HepG2 (cell line): ENCODE measurements around the gene PIEZO1. TPM values are rescaled to one million over a fixed set of nuclear protein-coding genes. Genes with fewer than 3 reads are reported as not detected.

Experiments
- ATAC-seq: fragments of 200-7000 bp; cut with Tn5 transposase; 3 replicates; pipeline ENCODE4 v1.9.1; 2020; ENCODE audit warnings: mild to moderate bottlenecking, moderate library complexity
- BruUV-seq: library from RNA; stranded (reverse); fragments of 400-500 nt; replicated peaks from 2 replicates; lab custom pipeline; 2021; lab: Mats Ljungman, UMichigan
- CTCF ChIA-PET: fragments of 300-600 bp; formaldehyde crosslinking; extraction: SDS; loops from one replicate; lab custom pipeline; 2021; ENCODE audit warnings: low total read pairs, inconsistent platforms, low intra/inter-chr PET ratio; lab: Yijun Ruan, JAX
- POLR2A ChIA-PET: fragments of 350-600 bp; sonication (Branson Sonifier 250); formaldehyde crosslinking; loops from one replicate; lab custom pipeline; 2020; ENCODE audit warnings: antibody characterized with exemption, inconsistent platforms; lab: Yijun Ruan, JAX
- DNase-seq: peaks from one replicate; pipeline ENCODE4 v3.0.0-alpha.2; 2015; ENCODE audit warnings: low spot score
- FAIRE-seq: peaks from 3 replicates; lab custom pipeline; 2011; peaks lifted over from hg19 to GRCh38; lab: Jason Lieb, UNC
- H2AFZ ChIP-seq: one replicate; pipeline ENCODE4 v1.6.1; 2011; ENCODE audit warnings: low read length, inconsistent platforms
- H3K27ac ChIP-seq: fragments of 300-600 bp; 3 replicates; pipeline ENCODE4 v1.8.0; 2011; ENCODE audit warnings: mixed run types, mild to moderate bottlenecking, mixed read lengths, low read length, inconsistent platforms; ENCODE audit not compliant: insufficient read depth; ENCODE audit errors: extremely low read length
- H3K27me3 ChIP-seq, 2 experiments: fragments of 200-600 bp in 1 of 2; 2 replicates in 1 of 2; 3 replicates in 1 of 2; pipeline versions ENCODE4 v1.6.0 to v1.8.0; 2011; ENCODE audit warnings: low read length in 2 of 2, mild to moderate bottlenecking in 2 of 2, moderate library complexity in 2 of 2, inconsistent platforms in 1 of 2; ENCODE audit not compliant: insufficient read depth in 2 of 2, control insufficient read depth in 1 of 2
- H3K36me3 ChIP-seq, 2 experiments: fragments of 200-600 bp in 1 of 2; replicated peaks in 1 of 2; 2 replicates in 1 of 2; 3 replicates in 1 of 2; pipeline versions ENCODE4 v1.5.1 to v1.8.0; 2011; ENCODE audit warnings: low read length in 2 of 2, inconsistent platforms in 1 of 2; ENCODE audit not compliant: insufficient read depth in 2 of 2, control insufficient read depth in 1 of 2
- H3K4me1 ChIP-seq: 2 replicates; pipeline ENCODE4 v1.5.1; 2012; ENCODE audit warnings: low read length, inconsistent platforms; ENCODE audit not compliant: insufficient read depth
- H3K4me2 ChIP-seq: 2 replicates; pipeline ENCODE4 v1.6.0; 2011; ENCODE audit warnings: low read depth, low read length, inconsistent platforms
- H3K4me3 ChIP-seq, 3 experiments: fragments of 200-600 bp in 1 of 3; sonication (generic), shearing (Covaris generic) in 1 of 3; replicated peaks in 1 of 3; 2 replicates each; pipeline ENCODE4 v1.5.1; 2011 to 2016; ENCODE audit warnings: low read length in 3 of 3, inconsistent platforms in 2 of 3, low read depth in 2 of 3, mild to moderate bottlenecking in 2 of 3, control low read depth in 1 of 3, mixed read lengths in 1 of 3; ENCODE audit not compliant: insufficient read depth in 1 of 3
- H3K79me2 ChIP-seq: one replicate; pipeline ENCODE4 v1.6.1; 2011; ENCODE audit warnings: low read length, inconsistent platforms; ENCODE audit not compliant: insufficient read depth
- H3K9ac ChIP-seq: 2 replicates; pipeline ENCODE4 v1.6.0; 2011; ENCODE audit warnings: mild to moderate bottlenecking, low read depth, low read length, inconsistent platforms; ENCODE audit not compliant: insufficient read depth
- H3K9me3 ChIP-seq: 2 replicates; pipeline ENCODE4 v1.5.1; 2012; ENCODE audit warnings: mild to moderate bottlenecking, low read length
- H4K20me1 ChIP-seq: 2 replicates; pipeline ENCODE4 v1.6.0; 2011; ENCODE audit warnings: inconsistent platforms, mild to moderate bottlenecking, low read length, moderate library complexity; ENCODE audit not compliant: insufficient read depth
- DRAP1 ChIP-seq: IDR thresholded peaks from 2 replicates; pipeline ENCODE4 v1.6.1; 2016; ENCODE audit warnings: missing genetic modification reagents, missing compliant biosample characterization
- FLYWCH1 ChIP-seq: sonication (generic); formaldehyde crosslinking; IDR thresholded peaks from 2 replicates; pipeline ENCODE4 v1.8.1; 2023; ENCODE audit warnings: mild to moderate bottlenecking, missing genetic modification reagents
- GLI4 ChIP-seq: sonication (generic); formaldehyde crosslinking; IDR thresholded peaks from 2 replicates; pipeline ENCODE4 v1.5.1; 2020; ENCODE audit warnings: missing genetic modification reagents, mild to moderate bottlenecking, moderate library complexity, borderline replicate concordance
- HOXA7 ChIP-seq: sonication (generic); formaldehyde crosslinking; IDR thresholded peaks from 2 replicates; pipeline ENCODE4 v1.8.1; 2022; ENCODE audit warnings: mild to moderate bottlenecking, missing genetic modification reagents, moderate library complexity
- HOXA9 ChIP-seq: sonication (generic); formaldehyde crosslinking; IDR thresholded peaks from 2 replicates; pipeline ENCODE4 v1.8.1; 2022; ENCODE audit warnings: missing genetic modification reagents, mild to moderate bottlenecking, moderate library complexity, borderline replicate concordance
- KLF13 ChIP-seq: sonication (generic); formaldehyde crosslinking; IDR thresholded peaks from 2 replicates; pipeline ENCODE4 v1.4.0; 2020; ENCODE audit warnings: mild to moderate bottlenecking, missing genetic modification reagents
- MYNN ChIP-seq: sonication (generic); formaldehyde crosslinking; IDR thresholded peaks from 2 replicates; pipeline ENCODE4 v1.4.0; 2020; ENCODE audit warnings: mild to moderate bottlenecking, low read depth, missing genetic modification reagents
- SNAPC4 ChIP-seq: sonication (generic); formaldehyde crosslinking; IDR thresholded peaks from 2 replicates; pipeline ENCODE4 v1.4.0; 2020; ENCODE audit warnings: mild to moderate bottlenecking, missing genetic modification reagents
- SRSF1 ChIP-seq: fragments of 200-400 bp; formaldehyde crosslinking; optimal IDR thresholded peaks from 2 replicates; pipeline ENCODE3; 2017; ENCODE audit warnings: mild to moderate bottlenecking, low read depth, low read length, moderate library complexity
- TCF12 ChIP-seq, 2 experiments: fragments of 450-650 bp in 1 of 2; sonication (generic) in 1 of 2; formaldehyde crosslinking in 1 of 2; IDR thresholded peaks; 2 replicates each; pipeline versions ENCODE4 v1.6.1 to v1.8.0; 2017 to 2022; ENCODE audit warnings: antibody characterized with exemption in 1 of 2, mild to moderate bottlenecking in 1 of 2, missing genetic modification reagents in 1 of 2, moderate library complexity in 1 of 2
- ZNF205 ChIP-seq: IDR thresholded peaks from 2 replicates; pipeline ENCODE4 v1.6.1; 2018; ENCODE audit warnings: missing biosample characterization, missing genetic modification reagents
- ZNF639 ChIP-seq: conservative IDR thresholded peaks from 2 replicates; pipeline ENCODE4 v1.6.1; 2018; ENCODE audit warnings: missing genetic modification reagents
- WGBS: methylation state at CpG from one replicate; pipeline ENCODE4 v1.1.6; 2017; ENCODE audit warnings: low lambda C conversion rate; 5-methylcytosine and 5-hydroxymethylcytosine counted together
- in situ Hi-C: cut with HindIII; loops from 2 replicates; pipeline ENCODE4 v1.10.0; 2017; ENCODE audit warnings: low pct_unique_long_range_greater_than_20kb; ENCODE audit not compliant: extremely low pct_ligation_motif_present
- intact Hi-C: fragments of 100-400 bp; cut with micrococcal nuclease; formaldehyde crosslinking; loops from one replicate; pipeline ENCODE4 v1.10.0; 2022; ENCODE audit not compliant: unreplicated experiment
- polyA plus RNA-seq, 8 experiments: library from polyadenylated mRNA; depleted of rRNA in 3 of 8; stranded (reverse) in 7 of 8; unstranded in 1 of 8; fragments of >200 nt; fragmentation: Illumina TruSeq in 4 of 8; extraction: Trizol in 4 of 8; gene quantifications; 2 replicates each; pipeline versions ENCODE4 v1.2.1 to v1.2.3, GENCODE V29; 2011 to 2016; ENCODE audit warnings: low read depth in 4 of 8, missing spikeins in 1 of 8, mixed read lengths in 1 of 8; ENCODE audit not compliant: insufficient read depth in 1 of 8
- total RNA-seq, 5 experiments: library from RNA; depleted of rRNA; stranded (reverse); fragments of >200 nt; fragmentation: Illumina TruSeq; extraction: Trizol; gene quantifications; 2 replicates each; pipeline ENCODE4 v1.2.3, GENCODE V29; 2016; ENCODE audit warnings: low read depth in 1 of 5

PIEZO1 gene
- total and polyA plus RNA-seq, 2 of the 13 experiments (the other 11 are each of a cell fraction or from before 2014, with no cell fraction given) = 67.9 to 85.0 TPM

GRCh38 chr16:88692861-88693260 is 92.2 kb downstream of the PIEZO1 start:
- POLR2A ChIA-PET = no interaction called here
- in situ Hi-C loops = no loop called here
- peaks cover 21% of the 10 kb centered on the region for H3K4me1 ChIP-seq
- ATAC-seq = no peak
- CTCF ChIA-PET = no interaction called here
- 57% methylated on average over 9 of the region's 10 CpGs for WGBS
- no peaks in the 10 kb centered on the region for H3K9me3 ChIP-seq
- H4K20me1 ChIP-seq = no peaks in the 10 kb centered on the region
- TF ChIP-seq ZNF205 (CRISPR knock-in tag) (no peak), SRSF1 (no peak), FLYWCH1 (CRISPR knock-in tag) (no peak), SNAPC4 (CRISPR knock-in tag) (no peak), DRAP1 (CRISPR knock-in tag) (no peak), MYNN (CRISPR knock-in tag) (no peak), HOXA7 (CRISPR knock-in tag) (no peak), KLF13 (CRISPR knock-in tag) (no peak), GLI4 (no peak), TCF12 (IDR thresholded peaks at IDR 0.05) (no peak), TCF12 (CRISPR knock-in tag; IDR thresholded peaks at IDR 0.05) (no peak), ZNF639 (CRISPR knock-in tag) (no peak), HOXA9 (CRISPR knock-in tag) (no peak)
- intact Hi-C loops = no loop called here
- H3K79me2 ChIP-seq = no peaks in the 10 kb centered on the region
- no TSS peak for BruUV-seq
- no peak overlapping the region for H3K9ac ChIP-seq
- FAIRE-seq = no peak
- peaks cover 38 to 66% of the 10 kb centered on the region in 2 experiments for H3K27me3 ChIP-seq
- H3K36me3 ChIP-seq = peaks cover 3 to 6% of the 10 kb centered on the region in 2 experiments; a peak in 3 of 5 replicates
- H2AFZ ChIP-seq = no peak overlapping the region
- H3K27ac ChIP-seq = no peak overlapping the region
- no peak overlapping the region for H3K4me3 ChIP-seq
- no peak for DNase-seq
- H3K4me2 ChIP-seq = no peak overlapping the region
